Measurements from ENCODE around the gene CSMD2. TPM values are rescaled to one million over a fixed set of nuclear protein-coding genes. Genes with fewer than 3 reads are reported as not detected.
"Not testable (repeated sequence)": the region's sequence is repeated elsewhere in the genome, so short reads cannot be mapped to it uniquely, and the experiment has no call there.

The CSMD2 gene
- total RNA-seq, 1 donor from 2014 or later, result not detected

GRCh38 chr1:34037109-34037508 is 127.9 kb downstream of the CSMD2 start:
- H3K27me3 Mint-ChIP-seq, result no peaks in the 10 kb centered on the region
- intact Hi-C loops (cut with micrococcal nuclease), result no loop called here

GRCh38 chr1:34034036-34034435 is 131.0 kb downstream of the CSMD2 start:
- Mint-ChIP-seq H3K36me3 (ENCODE audit: low read depth) (no peaks in the 10 kb centered on the region), H3K27ac (no peak overlapping the region), H3K27me3 (no peaks in the 10 kb centered on the region), H3K4me3 (no peak overlapping the region), H3K9me3 (no peaks in the 10 kb centered on the region), H3K4me1 (no peaks in the 10 kb centered on the region)
- intact Hi-C loops (cut with micrococcal nuclease), result no loop called here
- no peak for DNase-seq

More at GRCh38 chr1:34037109-34037508, 127.9 kb downstream of the CSMD2 start:
- Mint-ChIP-seq H3K9me3 (no peaks in the 10 kb centered on the region), H3K4me1 (no peaks in the 10 kb centered on the region), H3K36me3 (ENCODE audit: low read depth) (no peaks in the 10 kb centered on the region), H3K27ac (no peak overlapping the region), H3K4me3 (no peak overlapping the region)
- no peak for DNase-seq

- no peak for DNase-seq
- Mint-ChIP-seq H3K4me3 (no peak overlapping the region), H3K4me1 (no peaks in the 10 kb centered on the region), H3K27me3 (peaks cover 4% of the 10 kb centered on the region), H3K36me3 (ENCODE audit: low read depth) (no peaks in the 10 kb centered on the region), H3K9me3 (no peaks in the 10 kb centered on the region), H3K27ac (no peak overlapping the region)
- intact Hi-C loops (cut with micrococcal nuclease), result no loop called here
Measured at GRCh38 chr1:34029954-34030353, 135.1 kb downstream of the CSMD2 start.

GRCh38 chr1:34029515-34029914 is 135.5 kb downstream of the CSMD2 start:
- Mint-ChIP-seq H3K4me1 (no peaks in the 10 kb centered on the region), H3K4me3 (no peak overlapping the region), H3K9me3 (no peaks in the 10 kb centered on the region), H3K27me3 (peaks cover 4% of the 10 kb centered on the region), H3K36me3 (ENCODE audit: low read depth) (no peaks in the 10 kb centered on the region), H3K27ac (no peak overlapping the region)
- intact Hi-C loops (cut with micrococcal nuclease), result no loop called here
- DNase-seq, result no peak

- H3K4me3 Mint-ChIP-seq, result no peak overlapping the region
- intact Hi-C loops (cut with micrococcal nuclease), result no loop called here
- no peak for DNase-seq
- H3K4me1 Mint-ChIP-seq, result no peaks in the 10 kb centered on the region
- peaks cover 4% of the 10 kb centered on the region for H3K27me3 Mint-ChIP-seq
- no peaks in the 10 kb centered on the region for H3K36me3 Mint-ChIP-seq (ENCODE audit: low read depth)
- no peak overlapping the region for H3K27ac Mint-ChIP-seq
- no peaks in the 10 kb centered on the region for H3K9me3 Mint-ChIP-seq
Measured at GRCh38 chr1:34028381-34029055, 136.5 kb downstream of the CSMD2 start.

- Mint-ChIP-seq H3K4me3 (no peak overlapping the region), H3K27me3 (peaks cover 4% of the 10 kb centered on the region), H3K27ac (no peak overlapping the region), H3K36me3 (ENCODE audit: low read depth) (no peaks in the 10 kb centered on the region), H3K9me3 (no peaks in the 10 kb centered on the region), H3K4me1 (no peaks in the 10 kb centered on the region)
- DNase-seq, result no peak
- intact Hi-C loops (cut with micrococcal nuclease), result no loop called here
Measured at GRCh38 chr1:34025675-34026074, 139.4 kb downstream of the CSMD2 start.

GRCh38 chr1:34024485-34024884 is 140.5 kb downstream of the CSMD2 start:
- H3K4me1 Mint-ChIP-seq, result no peaks in the 10 kb centered on the region
- no peaks in the 10 kb centered on the region for H3K36me3 Mint-ChIP-seq (ENCODE audit: low read depth)
- H3K27ac Mint-ChIP-seq, result no peak overlapping the region
- H3K27me3 Mint-ChIP-seq, result peaks cover 6% of the 10 kb centered on the region
- H3K9me3 Mint-ChIP-seq, result no peaks in the 10 kb centered on the region
- intact Hi-C loops (cut with micrococcal nuclease), result no loop called here
- no peak overlapping the region for H3K4me3 Mint-ChIP-seq
- DNase-seq, result no peak

GRCh38 chr1:34019741-34020552 is 145.1 kb downstream of the CSMD2 start:
- no peaks in the 10 kb centered on the region for H3K4me1 Mint-ChIP-seq
- H3K4me3 Mint-ChIP-seq, result no peak overlapping the region
- H3K27ac Mint-ChIP-seq, result no peak overlapping the region
- no peak for DNase-seq
- H3K27me3 Mint-ChIP-seq, result peaks cover 2% of the 10 kb centered on the region
- no peaks in the 10 kb centered on the region for H3K36me3 Mint-ChIP-seq (ENCODE audit: low read depth)
- no peaks in the 10 kb centered on the region for H3K9me3 Mint-ChIP-seq
- intact Hi-C loops (cut with micrococcal nuclease), result no loop called here

- H3K27ac Mint-ChIP-seq, result no peak overlapping the region
- intact Hi-C loops (cut with micrococcal nuclease), result no loop called here
- no peaks in the 10 kb centered on the region for H3K36me3 Mint-ChIP-seq (ENCODE audit: low read depth)
- no peak for DNase-seq
- H3K27me3 Mint-ChIP-seq, result peaks cover 2% of the 10 kb centered on the region
- H3K4me1 Mint-ChIP-seq, result no peaks in the 10 kb centered on the region
- no peaks in the 10 kb centered on the region for H3K9me3 Mint-ChIP-seq
- H3K4me3 Mint-ChIP-seq, result no peak overlapping the region
Measured at GRCh38 chr1:34018285-34018684, 146.7 kb downstream of the CSMD2 start.

- DNase-seq; H3K4me1 Mint-ChIP-seq; H3K9me3 Mint-ChIP-seq; H3K4me3 Mint-ChIP-seq; H3K36me3 Mint-ChIP-seq (ENCODE audit: low read depth); intact Hi-C loops (cut with micrococcal nuclease); H3K27me3 Mint-ChIP-seq; H3K27ac Mint-ChIP-seq: not testable (repeated sequence)
Measured at GRCh38 chr1:34016281-34016680, 148.7 kb downstream of the CSMD2 start.

- intact Hi-C loops (cut with micrococcal nuclease), result no loop called here
- Mint-ChIP-seq H3K27me3 (no peaks in the 10 kb centered on the region), H3K4me3 (no peak overlapping the region), H3K27ac (no peak overlapping the region), H3K4me1 (no peaks in the 10 kb centered on the region), H3K9me3 (no peaks in the 10 kb centered on the region), H3K36me3 (ENCODE audit: low read depth) (no peaks in the 10 kb centered on the region)
- DNase-seq, result no peak
Measured at GRCh38 chr1:34013958-34014737, 150.9 kb downstream of the CSMD2 start.

GRCh38 chr1:34013136-34013535 is 151.9 kb downstream of the CSMD2 start:
- intact Hi-C loops (cut with micrococcal nuclease), result no loop called here
- DNase-seq, result no peak
- no peak overlapping the region for H3K4me3 Mint-ChIP-seq
- no peaks in the 10 kb centered on the region for H3K27me3 Mint-ChIP-seq
- H3K9me3 Mint-ChIP-seq, result no peaks in the 10 kb centered on the region
- no peaks in the 10 kb centered on the region for H3K4me1 Mint-ChIP-seq
- no peak overlapping the region for H3K27ac Mint-ChIP-seq
- H3K36me3 Mint-ChIP-seq (ENCODE audit: low read depth), result no peaks in the 10 kb centered on the region

GRCh38 chr1:34009340-34009985 is 155.6 kb downstream of the CSMD2 start:
- H3K27ac Mint-ChIP-seq, result no peak overlapping the region
- no peaks in the 10 kb centered on the region for H3K36me3 Mint-ChIP-seq (ENCODE audit: low read depth)
- intact Hi-C loops (cut with micrococcal nuclease), result no loop called here
- H3K4me3 Mint-ChIP-seq, result no peak overlapping the region
- no peaks in the 10 kb centered on the region for H3K4me1 Mint-ChIP-seq
- H3K9me3 Mint-ChIP-seq, result no peaks in the 10 kb centered on the region
- no peak for DNase-seq
- no peaks in the 10 kb centered on the region for H3K27me3 Mint-ChIP-seq

GRCh38 chr1:34007760-34008159 is 157.3 kb downstream of the CSMD2 start:
- Mint-ChIP-seq H3K4me1 (no peaks in the 10 kb centered on the region), H3K9me3 (no peaks in the 10 kb centered on the region), H3K27me3 (no peaks in the 10 kb centered on the region), H3K27ac (no peak overlapping the region), H3K4me3 (no peak overlapping the region), H3K36me3 (ENCODE audit: low read depth) (no peaks in the 10 kb centered on the region)
- intact Hi-C loops (cut with micrococcal nuclease), result no loop called here
- DNase-seq, result no peak
